OCI-LY7 (cell line): Measurements from ENCODE around the gene SGO1. TPM values are rescaled to one million over a fixed set of nuclear protein-coding genes. Genes with fewer than 3 reads are reported as not detected.

ENCODE experiments used
- BruUV-seq: library from RNA; stranded (reverse); fragments of 400-500 nt; replicated peaks from 2 replicates; lab custom pipeline; 2021; lab: Mats Ljungman, UMichigan
- CTCF ChIA-PET: fragments of 300-600 bp; sonication (Branson Sonifier 250); formaldehyde crosslinking; loops from one replicate; lab custom pipeline; 2022; ENCODE audit warnings: antibody characterized with exemption; ENCODE audit not compliant: unreplicated experiment; lab: Charles Lee
- POLR2A ChIA-PET: fragments of 300-600 bp; sonication (Branson Sonifier 250); formaldehyde crosslinking; loops from one replicate; lab custom pipeline; 2022; ENCODE audit warnings: antibody characterized with exemption; lab: Charles Lee
- DNase-seq: peaks from one replicate; pipeline ENCODE4 v3.0.0-alpha.2; 2015; ENCODE audit warnings: low spot score
- H2AFZ ChIP-seq: fragments of 200-600 bp; sonication (generic), shearing (Covaris generic); 2 replicates; pipeline ENCODE4 v1.6.1; 2014; ENCODE audit warnings: mild to moderate bottlenecking, antibody characterized with exemption, low read length, moderate library complexity
- H3K27ac ChIP-seq: fragments of 200-600 bp; sonication (generic); 2 replicates; pipeline ENCODE4 v1.5.1; 2014; ENCODE audit warnings: mixed run types, low read depth, mild to moderate bottlenecking, moderate library complexity, low read length, inconsistent platforms; ENCODE audit not compliant: poor library complexity, severe bottlenecking
- H3K36me3 ChIP-seq: fragments of 200-600 bp; sonication (generic); 2 replicates; pipeline ENCODE4 v1.6.1; 2014; ENCODE audit warnings: mild to moderate bottlenecking, antibody characterized with exemption, low read length, moderate library complexity, mixed read lengths; ENCODE audit not compliant: insufficient read depth
- H3K4me1 ChIP-seq: fragments of 200-600 bp; sonication (generic); 2 replicates; pipeline ENCODE4 v1.5.1; 2014; ENCODE audit warnings: mild to moderate bottlenecking, low read length; ENCODE audit not compliant: insufficient read depth, poor library complexity, severe bottlenecking
- H3K4me2 ChIP-seq: fragments of 200-600 bp; sonication (generic); 2 replicates; pipeline ENCODE4 v1.6.1; 2014; ENCODE audit warnings: mild to moderate bottlenecking, low read length
- H3K4me3 ChIP-seq: fragments of 200-600 bp; sonication (generic); 2 replicates; pipeline ENCODE4 v1.5.1; 2014; ENCODE audit warnings: mild to moderate bottlenecking, low read depth, low read length; ENCODE audit not compliant: poor library complexity, severe bottlenecking
- H3K79me2 ChIP-seq: fragments of 200-600 bp; sonication (generic); 2 replicates; pipeline ENCODE4 v1.6.1; 2016; ENCODE audit warnings: low read depth, mild to moderate bottlenecking, low read length, moderate library complexity, mixed read lengths; ENCODE audit not compliant: insufficient read depth
- H3K9me2 ChIP-seq: fragments of 200-600 bp; sonication (generic); 2 replicates; pipeline ENCODE4 v1.6.1; 2016; ENCODE audit warnings: mild to moderate bottlenecking, low read length, mixed read lengths; ENCODE audit not compliant: insufficient read depth
- H3K9me3 ChIP-seq: fragments of 200-600 bp; sonication (generic); 2 replicates; pipeline ENCODE4 v1.6.1; 2014; ENCODE audit warnings: mild to moderate bottlenecking, mixed run types, low read length, mixed read lengths
- H4K20me1 ChIP-seq: fragments of 200-600 bp; sonication (generic); 2 replicates; pipeline ENCODE4 v1.6.1; 2014; ENCODE audit warnings: mild to moderate bottlenecking, antibody characterized with exemption, low read length, moderate library complexity, mixed read lengths; ENCODE audit not compliant: insufficient read depth
- CTCF ChIP-seq: fragments of 200-600 bp; sonication (generic); conservative IDR thresholded peaks from 2 replicates; pipeline ENCODE4 v1.5.1; 2014; ENCODE audit warnings: mild to moderate bottlenecking, antibody characterized with exemption, low read length, moderate library complexity, mixed read lengths
- EZH2phosphoT487 ChIP-seq: fragments of 200-600 bp; sonication (generic); IDR thresholded peaks from 2 replicates; pipeline ENCODE4 v1.6.1; 2018; ENCODE audit warnings: low read depth, borderline replicate concordance, mild to moderate bottlenecking, mixed run types, antibody characterized with exemption, low read length, moderate library complexity, mixed read lengths
- intact Hi-C: fragments of 100-400 bp; cut with micrococcal nuclease; formaldehyde crosslinking; loops from one replicate; pipeline ENCODE4 v1.10.0; 2022; ENCODE audit not compliant: unreplicated experiment
- total RNA-seq, 2 experiments: library from RNA; depleted of rRNA in 1 of 2; stranded (reverse); fragments of >200 nt in 1 of 2; shearing (Covaris generic) in 1 of 2; gene quantifications; 2 replicates each; pipeline ENCODE4 v1.2.3, GENCODE V29; 2014 to 2022

SGO1 gene
- total RNA-seq, 2 experiments from 2014 or later: 27.6 to 38.8 TPM

- ChIA-PET CTCF (interaction anchor here (1.0 kb wide), 1 partner anchor 22 kb away, joined by 3 read pairs; no protein-coding TSS in a partner anchor), POLR2A (interaction anchor here (0.8 to 4.2 kb wide), 18 partner anchors 8 to 1039 kb away, joined by 3 to 29 read pairs (median 5); partner anchors contain the start of gene KAT2B)
- Histone ChIP-seq H2AFZ (peak overlapping the region; percentile 59; the same call in 1 of the 2 replicates), H3K9me2 (no peaks in the 10 kb centered on the region), H3K9me3 (no peaks in the 10 kb centered on the region), H3K4me1 (peaks cover 21% of the 10 kb centered on the region), H4K20me1 (no peaks in the 10 kb centered on the region; the same call in 1 of the 2 replicates), H3K79me2 (peaks cover 33% of the 10 kb centered on the region), H3K4me2 (peak overlapping the region; percentile 89), H3K4me3 (peak overlapping the region; percentile 87), H3K36me3 (peaks cover 36% of the 10 kb centered on the region), H3K27ac (peak overlapping the region; percentile 93)
- peak; percentile 45 for DNase-seq
- intact Hi-C loops: loop anchor here (5.0 to 10.0 kb wide), 4 partner anchors 643 to 1441 kb away; partner anchors contain the start of gene KCNH8
- TF ChIP-seq EZH2phosphoT487: no peak
- TF ChIP-seq CTCF: no peak
- no TSS peak for BruUV-seq
Measured at GRCh38 chr3:20185331-20185678, 701 bp downstream of the SGO1 start.

GRCh38 chr3:20182206-20182605 lies 3.8 kb downstream of the SGO1 start:
- intact Hi-C loops: loop anchor here (10.0 kb wide), 2 partner anchors 1037 to 1437 kb away; partner anchors contain the start of gene KCNH8
- CTCF ChIA-PET: no interaction called here
- no TSS peak for BruUV-seq

More at GRCh38 chr3:20182206-20182605, 3.8 kb downstream of the SGO1 start:
- Histone ChIP-seq H3K9me2 (no peaks in the 10 kb centered on the region), H3K4me1 (peaks cover 14% of the 10 kb centered on the region), H3K4me3 (no peak overlapping the region), H2AFZ (no peak overlapping the region), H3K9me3 (no peaks in the 10 kb centered on the region), H3K4me2 (no peak overlapping the region), H3K79me2 (peaks cover 33% of the 10 kb centered on the region), H3K27ac (no peak overlapping the region), H3K36me3 (peaks cover 66% of the 10 kb centered on the region), H4K20me1 (no peaks in the 10 kb centered on the region; the same call in 1 of the 2 replicates)
- no peak for TF ChIP-seq EZH2phosphoT487
- no peak for TF ChIP-seq CTCF
- DNase-seq: no peak
- POLR2A ChIA-PET: interaction anchor here (0.7 to 4.1 kb wide), 3 partner anchors 21 to 520 kb away, joined by 4 to 24 read pairs (median 11); no protein-coding TSS in a partner anchor
